GM18867 (cell line): Measurements from ENCODE around the gene ATCAY.
"Not testable (repeated sequence)": the region's sequence is repeated elsewhere in the genome, so short reads cannot be mapped to it uniquely, and the experiment has no call there.

Experiments used
- ATAC-seq: cut with Tn5 transposase; IDR thresholded peaks from one replicate; pipeline ENCODE4 v1.9.1; 2021; ENCODE audit warnings: mild to moderate bottlenecking, moderate library complexity; ENCODE audit not compliant: unreplicated experiment

The ATCAY gene

DNA sequence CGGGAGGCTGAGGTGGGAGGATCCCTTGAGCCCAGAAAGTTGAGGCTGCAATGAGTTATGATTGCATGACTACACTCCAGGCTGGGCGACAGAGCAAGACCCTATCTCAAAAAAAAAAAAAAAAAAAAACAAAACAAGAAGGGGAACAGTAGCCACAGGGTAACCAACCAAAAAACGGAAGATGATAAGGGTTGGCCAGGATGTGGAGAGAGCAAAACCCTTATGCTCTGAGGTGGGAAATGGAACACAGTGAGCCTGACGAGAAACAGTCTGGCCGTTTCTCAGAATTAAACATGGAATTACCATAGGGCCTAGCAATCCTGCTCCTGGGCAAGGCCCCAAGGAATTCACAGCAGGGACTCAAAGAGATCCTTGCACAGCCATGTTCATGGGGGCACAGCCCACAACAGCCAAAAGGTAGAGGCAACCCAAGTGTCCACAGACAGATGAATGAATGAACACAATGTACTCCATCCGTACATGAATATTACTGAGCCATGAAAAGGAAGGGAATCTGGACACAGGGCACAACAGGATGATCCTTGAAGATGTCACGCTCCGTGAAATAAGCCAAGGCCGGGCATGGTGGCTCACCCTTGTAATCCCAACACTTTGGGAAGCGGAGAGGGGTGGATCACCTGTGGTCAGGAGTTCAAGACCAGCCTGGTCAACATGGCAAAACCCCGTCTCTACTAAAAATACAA, 63.7 kb downstream of the ATCAY start:
- no peak for ATAC-seq

DNA sequence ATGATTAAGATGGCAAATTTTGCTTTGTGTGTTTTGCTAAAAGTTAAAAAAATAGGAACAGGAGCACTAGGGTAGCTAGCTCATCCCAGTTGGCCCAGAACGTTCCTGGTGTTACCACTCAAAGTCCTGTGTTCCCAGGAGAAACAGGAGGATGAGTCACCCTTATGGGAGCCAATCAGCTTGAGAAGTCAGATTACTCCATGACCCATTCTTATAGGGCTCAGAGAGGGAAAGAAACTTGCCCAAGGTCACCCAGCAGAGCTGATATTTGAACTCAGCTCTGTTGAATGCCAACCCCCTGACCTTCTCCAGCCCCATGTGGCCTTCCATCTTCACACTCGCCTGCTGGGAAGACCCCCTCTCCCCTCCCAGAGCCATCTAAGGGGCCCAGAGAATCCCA, 65.4 kb downstream of the ATCAY start:
- ATAC-seq, result no peak

DNA sequence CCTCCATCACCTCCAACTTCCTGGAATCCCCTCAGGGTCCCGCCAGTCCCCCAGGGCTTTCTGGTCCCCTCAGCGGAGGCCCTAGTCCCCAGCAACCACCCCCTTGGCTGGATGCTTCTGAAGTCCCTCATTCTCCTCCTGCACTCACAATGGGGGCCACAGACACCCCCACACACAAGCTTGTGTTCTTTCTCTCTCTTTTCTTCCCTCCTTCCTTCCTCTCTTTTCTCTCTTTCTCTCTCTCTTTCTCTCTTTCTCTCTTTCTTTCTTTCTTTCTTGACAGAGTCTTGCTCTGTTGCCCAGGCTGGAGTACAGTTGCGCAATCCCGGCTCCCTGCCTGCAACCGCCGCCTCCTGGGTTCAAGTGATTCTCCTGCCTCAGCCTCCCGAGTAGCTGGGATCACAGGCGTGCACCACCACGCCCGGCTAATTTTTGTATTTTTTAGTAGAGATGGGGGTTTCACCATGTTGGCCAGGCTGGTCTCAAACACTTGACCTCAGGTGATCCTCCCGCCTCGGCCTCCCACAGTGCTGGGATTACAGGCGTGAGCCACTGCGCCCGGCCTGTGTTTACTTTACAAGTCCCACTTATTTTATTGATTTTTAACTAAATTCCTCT, 66.9 kb downstream of the ATCAY start:
- not testable (repeated sequence) for ATAC-seq

DNA sequence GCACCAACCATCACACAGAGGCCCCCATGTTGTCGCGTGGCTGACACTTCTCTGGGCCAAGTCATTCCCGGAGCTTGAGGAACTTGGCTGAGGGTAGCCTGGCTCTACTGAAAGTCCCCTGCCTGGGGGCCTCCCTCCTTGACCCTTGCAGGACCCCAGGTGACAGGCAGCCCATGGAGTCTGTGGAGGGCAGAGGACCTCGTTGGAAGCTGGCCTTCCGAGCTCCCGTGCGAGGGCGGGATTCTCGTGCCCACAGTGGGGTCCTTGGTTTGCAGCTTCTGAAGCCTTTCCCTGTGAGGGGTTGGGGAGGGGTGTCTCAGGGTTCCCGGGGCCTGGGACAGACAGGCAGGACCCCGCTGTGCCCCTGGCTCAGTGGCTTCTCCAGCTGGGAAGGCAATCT, 68.8 kb downstream of the ATCAY start:
- no peak for ATAC-seq

DNA sequence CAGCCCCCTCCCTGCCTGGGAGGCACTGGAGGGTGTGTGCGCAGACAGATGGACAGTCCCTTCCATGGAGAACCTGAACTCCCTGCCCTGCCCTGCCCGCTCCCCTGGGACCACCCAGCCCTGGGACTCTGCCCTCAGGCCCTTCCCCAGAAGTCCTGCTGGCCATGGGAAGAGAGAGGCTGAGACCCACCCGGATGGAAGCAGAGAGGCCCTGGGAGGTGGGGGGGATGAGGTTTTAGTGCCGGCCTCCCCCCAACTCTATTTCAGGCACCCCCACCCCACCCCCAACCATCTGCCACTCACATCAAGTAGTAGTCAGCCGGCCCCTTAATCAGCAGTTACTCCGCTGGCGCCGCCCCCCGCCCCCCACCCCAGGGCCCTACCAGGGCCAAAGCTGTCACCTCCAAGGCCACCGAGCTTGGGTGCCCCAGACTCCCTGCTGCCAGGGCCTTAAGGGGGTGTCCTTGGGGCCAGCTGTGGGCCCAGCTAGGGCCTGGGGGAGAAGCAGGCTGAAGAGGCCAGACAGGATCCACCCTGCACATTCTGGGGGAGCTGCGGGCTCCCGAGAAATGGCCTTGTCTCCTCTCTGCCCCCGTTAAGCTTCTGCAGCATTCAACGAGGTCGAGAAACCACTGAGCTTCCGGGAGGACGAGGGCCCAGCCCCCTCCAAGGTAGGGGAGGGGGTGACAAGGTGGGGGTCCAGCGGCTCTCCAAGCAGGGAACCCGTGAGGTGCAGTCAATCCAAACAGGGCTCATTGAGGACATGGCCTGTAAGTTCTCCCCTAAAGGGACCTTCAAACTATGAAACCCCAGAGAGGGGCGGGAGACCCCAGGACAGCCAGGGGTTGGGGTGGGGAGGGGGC, 69.7 kb downstream of the ATCAY start:
- no peak for ATAC-seq

DNA sequence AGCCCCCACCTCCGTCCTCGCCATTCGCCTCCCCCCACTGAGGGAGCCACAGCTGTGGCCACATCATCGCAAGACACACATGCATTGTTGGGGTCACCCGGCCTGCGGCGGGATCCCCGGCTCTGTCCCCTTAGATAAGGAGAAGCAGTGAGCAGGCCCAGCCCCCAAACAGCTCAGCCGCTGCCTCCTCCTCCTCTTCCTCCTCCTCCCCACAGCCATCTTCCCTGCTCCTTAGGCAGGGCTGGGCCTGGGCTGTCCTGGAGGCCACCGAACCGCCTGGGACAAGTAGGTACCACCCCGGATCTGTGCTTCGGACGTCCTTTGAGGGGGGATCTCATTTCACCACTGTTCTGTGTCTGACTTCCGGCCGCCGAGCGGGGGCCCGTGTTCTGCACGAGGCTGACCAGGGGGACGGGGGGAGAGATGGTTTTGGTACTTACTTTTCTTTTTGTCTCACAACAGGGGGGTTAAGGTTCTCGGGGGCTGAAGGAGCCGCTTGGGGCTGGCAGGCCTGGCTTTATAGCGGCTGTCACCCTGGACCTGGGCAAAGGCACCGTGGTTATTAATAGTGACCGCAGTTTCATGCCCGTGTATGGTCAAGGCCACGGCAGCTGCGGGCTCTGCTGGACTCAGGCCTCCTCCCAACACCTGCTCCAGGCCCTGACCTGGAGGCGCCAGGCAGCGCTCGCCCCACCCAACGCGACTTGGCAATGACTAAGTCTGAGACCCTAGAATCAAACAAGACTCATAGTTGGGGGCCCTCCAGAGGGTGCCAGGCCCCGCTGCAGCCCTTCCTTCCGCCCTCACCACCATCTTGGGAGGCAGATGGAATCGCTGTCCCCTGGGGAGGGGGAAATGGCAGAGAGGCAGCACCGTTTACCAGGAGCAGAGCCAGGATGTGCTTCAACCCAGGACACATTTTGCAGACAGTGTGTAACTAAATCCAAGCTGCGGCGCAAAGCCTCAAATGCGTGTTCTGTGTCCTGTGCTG, 70.7 kb downstream of the ATCAY start:
- no peak for ATAC-seq

DNA sequence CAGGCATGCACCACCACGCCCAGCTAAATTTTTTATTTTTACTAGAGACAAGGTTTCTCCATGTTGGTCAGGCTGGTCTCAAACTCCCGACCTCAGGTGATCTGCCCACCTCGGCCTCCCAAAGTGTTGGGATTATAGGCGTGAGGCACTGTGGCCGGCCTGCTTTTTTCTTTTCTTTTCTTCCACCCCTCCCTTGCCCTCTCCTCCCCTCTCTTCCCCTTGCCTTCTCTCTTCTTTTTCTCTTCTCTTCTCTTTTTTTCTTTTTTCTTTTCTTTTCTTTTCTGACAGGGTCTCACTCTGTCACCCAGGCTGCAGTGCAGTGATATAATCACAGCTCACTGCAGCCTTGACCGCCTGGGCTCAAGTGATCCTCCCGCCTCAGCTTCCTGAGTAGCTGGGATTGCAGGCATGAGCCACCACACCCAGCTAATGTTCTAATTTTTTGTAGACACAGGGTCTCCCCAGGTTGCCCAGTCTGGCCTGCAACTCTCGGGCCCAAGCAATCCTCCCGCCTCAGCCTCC, 72.3 kb downstream of the ATCAY start:
- ATAC-seq, result not testable (repeated sequence)

DNA sequence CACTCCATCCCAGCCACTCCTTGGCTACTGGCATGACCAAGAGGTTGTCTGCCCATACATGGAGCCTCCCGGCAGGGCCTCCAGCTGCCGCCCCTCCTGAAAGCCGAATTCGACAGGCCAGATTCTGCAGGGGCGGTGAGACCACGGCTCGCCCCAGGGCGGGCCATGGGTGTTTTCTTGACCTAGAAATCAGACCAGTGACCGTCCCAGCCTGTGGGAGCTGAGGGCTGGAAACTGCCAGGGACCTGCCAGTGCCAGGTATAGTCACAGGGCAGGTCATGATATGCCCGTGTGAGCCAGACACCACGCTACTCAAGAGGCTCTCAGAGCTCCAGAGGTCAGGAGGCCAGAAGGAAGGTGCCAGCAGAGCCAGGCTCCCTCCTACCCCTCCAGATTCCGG, 73.6 kb downstream of the ATCAY start:
- ATAC-seq, result no peak

DNA sequence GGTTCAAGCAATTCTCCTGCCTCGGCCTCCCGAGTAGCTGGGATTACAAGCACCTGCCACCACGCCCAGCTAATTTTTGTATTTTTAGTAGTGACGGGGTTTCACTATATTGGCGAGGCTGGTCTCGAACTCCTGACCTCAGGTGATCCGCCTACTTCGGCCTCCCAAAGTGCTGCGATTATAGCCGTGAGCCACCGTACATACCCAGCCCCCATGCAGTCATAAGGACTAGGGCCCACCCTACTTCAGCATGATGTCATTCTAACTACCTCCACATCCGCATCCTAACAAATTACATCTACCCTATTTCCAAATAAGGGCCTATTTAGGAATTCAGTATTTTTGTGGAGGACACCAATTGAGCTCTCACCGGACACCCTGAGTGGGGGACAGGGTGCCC, 74.8 kb downstream of the ATCAY start:
- ATAC-seq, result not testable (repeated sequence)

DNA sequence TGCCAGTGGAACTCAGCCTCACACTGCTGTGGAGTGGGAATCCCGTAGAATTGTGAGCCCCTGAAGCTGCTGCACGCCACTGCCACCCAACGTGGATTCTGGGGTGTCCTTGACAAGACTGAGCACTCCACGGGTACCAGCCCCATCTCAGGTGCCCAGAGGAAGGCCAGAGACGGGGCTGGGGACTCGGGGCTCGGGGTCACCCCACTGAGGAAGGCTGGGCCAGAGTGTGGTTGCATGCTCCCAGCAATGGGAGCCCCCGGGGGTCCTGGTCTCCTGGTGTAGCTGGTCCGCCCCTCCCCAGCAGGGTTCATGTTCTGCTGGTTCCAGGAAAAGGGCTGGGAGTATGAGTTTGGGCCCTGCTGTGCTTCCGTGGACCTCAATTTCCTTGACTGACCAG, 75.2 kb downstream of the ATCAY start:
- ATAC-seq, result no peak

DNA sequence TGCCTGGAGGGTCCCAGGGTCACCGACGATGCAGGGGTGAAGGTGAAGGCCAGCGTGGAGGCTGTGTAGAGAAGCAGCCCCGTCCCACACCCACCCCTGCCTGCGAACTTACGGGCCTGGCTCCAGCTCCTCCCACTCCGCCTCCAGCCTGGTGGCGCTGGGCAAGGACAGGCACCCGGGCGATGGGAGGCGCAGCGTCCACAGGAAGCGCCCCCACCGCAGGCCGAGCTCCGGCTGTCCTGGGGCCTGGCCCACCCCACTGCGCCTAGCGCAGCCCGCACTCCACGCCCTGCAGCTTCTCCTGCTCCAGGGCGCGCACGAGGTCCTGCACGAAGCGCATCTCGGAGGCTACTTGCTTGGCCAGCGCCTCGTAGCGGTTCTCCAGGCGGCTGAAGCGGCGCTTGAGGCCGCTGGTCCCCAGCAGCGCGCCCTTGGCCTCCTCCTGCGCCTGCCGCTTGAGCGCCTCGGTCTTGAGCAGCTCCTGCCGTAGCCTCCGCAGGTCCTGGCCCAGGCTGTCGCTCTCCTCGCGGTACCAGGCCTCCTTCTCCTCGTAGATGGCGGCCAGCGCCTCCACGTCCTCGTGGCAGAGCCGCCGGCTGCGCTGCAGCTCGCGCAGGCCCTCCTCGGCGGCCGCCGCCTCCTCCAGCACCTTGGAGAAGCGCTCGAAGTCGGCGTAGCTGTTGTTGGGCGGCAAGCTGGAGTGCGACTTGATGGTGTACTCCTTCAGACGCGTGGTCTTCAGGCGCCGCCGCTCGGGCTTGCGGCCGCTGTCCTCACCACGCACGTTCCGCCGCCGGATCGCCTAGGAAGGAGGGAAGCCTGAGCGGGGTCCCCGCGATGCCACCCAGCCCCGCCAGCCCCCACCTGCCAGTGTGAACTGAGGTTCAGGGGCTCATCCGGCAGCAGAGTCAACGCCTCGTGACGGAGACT, 78.6 kb downstream of the ATCAY start:
- no peak for ATAC-seq

DNA sequence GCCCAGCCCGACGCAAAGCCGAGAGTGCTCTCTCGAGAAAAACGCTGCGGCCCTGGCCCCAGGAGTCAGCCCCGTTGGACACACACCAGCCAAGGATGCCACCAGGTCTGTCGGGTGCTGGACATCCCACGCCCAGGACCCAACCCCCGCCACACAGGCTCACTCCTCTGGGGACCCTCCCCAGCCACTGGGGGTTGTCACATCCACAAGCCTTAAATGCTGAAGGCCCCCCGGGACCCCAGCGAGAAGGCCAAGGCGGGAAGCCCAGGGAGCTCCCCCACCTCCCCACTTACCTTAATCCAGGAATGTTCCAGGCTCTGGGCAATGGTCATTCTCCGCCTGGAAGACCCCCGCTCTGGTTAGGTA, 79.3 kb downstream of the ATCAY start:
- no peak for ATAC-seq

DNA sequence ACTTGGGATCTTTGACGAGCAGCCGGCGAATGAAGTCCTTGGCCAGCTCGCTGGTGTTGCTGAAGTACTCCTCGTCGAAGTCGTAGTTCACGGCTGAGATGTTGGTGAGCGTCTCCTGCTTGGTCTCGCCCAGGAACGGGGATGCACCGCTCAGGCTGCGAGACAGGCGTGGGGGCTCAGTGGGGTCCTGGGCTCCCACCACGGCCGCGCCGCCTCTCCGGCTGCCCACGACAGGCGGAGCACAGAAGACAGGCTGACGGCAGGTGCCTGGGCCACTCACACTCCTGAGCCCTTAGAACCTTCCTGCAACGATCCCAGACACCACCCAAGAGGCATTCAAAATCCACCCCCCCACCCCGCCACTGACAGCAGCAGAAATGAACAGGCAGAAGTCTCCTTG, 80.5 kb downstream of the ATCAY start:
- no peak for ATAC-seq

DNA sequence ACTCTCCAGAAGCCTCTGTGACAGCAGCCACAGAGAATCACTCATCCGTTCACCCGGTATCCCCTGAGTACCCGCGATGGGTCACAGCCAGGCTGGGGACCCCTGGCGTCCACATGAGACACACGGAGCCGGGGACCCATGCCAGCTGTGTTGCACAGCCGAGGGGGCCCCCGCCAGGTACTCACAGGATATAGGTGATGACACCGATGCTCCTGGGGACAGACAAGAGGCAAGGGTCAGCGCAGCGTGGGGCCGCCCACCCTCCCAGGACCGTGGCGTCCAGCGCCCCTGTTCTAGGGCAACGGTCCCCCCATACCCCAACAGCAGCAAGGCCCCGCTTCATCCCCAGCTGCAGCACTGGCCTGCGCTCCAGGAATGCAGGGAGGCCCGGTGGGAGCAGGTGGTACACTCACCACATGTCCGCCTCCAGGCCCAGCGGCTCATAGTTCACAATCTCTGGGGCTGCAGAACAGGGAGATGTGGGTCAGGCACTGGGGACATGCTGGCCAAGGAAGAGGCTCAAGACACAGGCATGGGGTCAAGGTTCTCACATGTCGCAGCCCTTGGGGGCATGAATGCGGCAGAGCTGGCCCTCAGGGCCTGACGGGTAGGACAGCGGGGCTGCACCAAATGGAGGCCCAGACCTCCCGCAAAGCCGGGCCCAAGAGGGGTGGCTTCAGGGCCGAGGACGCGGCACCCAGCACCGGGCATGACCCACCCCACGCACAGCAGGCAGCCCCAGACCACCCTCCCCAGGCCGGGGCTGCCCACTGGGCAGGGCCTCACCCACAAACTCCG, 83.2 kb downstream of the ATCAY start:
- no peak for ATAC-seq

DNA sequence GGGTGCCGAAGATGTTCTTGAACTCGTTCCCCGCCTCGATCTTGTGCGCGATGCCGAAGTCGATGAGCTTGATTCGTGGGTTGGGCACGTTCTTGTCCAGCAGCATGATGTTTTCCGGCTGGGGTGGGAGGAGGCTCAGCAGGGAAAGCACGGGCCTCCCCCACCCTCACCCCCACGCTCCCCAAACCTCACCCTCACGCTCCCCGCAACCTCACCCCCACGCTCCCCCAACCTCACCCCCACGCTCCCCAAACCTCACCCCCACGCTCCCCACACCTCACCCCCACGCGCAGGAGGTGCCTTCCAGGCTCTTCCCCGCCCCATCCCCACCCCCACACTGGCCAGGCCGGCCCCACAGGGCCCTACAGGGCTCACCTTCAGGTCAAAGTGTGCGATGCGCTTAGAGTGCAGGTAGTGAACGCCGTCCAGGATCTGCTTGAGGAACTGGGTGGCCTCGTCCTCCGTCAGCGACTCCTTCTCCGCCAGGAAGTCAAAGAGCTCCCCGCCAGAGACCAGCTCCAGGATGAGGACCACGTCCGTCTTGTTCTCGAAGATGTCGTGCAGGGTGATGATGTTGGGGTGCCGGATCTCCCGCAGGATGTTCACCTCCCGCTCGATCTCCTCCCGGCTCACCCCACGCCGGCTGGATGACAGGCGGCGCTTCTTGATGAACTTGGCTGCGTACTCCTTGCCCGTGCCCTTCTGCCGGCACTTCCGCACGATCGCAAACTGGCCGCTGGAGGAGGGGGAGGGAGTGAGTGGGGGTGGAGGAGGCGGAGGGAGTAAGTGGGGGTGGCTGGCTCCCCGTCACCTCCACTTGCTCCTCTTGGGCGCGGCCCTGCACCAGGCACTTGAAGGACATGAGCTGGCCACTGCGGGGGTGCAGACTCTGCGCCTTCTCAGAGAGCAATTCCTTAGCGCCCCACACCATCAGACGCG, 84.0 kb downstream of the ATCAY start:
- no peak for ATAC-seq

DNA sequence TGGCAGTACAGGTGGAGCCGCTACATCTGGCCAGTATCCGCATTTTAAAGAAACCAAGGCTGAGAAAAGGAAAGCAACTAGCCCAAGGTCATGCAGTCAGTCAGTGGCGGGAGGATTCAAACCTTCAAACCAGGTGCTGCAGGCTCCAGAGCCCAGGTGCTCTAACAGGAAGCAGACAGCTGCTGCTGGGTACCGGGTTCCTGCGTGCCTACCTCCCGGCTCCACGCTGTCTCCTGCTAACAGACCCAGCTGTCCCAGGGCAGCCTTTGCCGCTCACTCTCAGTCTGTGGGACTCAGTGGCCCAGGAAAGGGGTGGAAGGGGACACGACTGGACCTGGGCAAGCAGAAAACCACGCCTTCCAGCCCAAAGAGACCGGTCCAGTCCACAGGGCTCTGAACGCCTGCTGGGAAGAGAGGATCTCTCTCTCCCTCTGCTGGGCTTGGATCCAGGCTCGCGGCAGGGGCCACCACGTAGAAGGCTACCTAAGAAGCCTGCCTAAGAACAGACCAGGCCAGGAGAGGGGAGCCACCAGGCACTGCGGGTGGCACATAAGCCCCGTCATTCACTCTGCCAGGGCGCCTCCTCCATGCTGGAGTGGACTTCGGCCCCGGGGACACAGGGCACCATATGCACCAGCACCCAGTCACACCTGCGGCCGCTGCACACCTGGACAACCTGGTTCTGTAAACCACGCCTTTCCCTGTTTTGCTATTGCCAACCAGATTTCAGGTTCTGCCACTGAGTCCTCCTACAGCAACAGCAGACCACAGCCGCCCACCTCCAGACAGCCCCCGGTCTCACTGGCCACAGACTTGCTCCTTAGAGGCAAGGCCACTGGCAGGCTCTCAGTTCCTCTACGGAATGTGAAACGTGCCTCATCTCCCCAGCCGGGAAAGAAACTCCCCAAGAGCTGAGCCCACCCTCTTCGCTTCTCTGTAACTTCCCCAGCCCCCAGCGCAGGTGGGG, 85.8 kb downstream of the ATCAY start:
- no peak for ATAC-seq
